Testis (tissue), 3 donors: ENCODE results near the gene LSS. TPM values are rescaled to one million over a fixed set of nuclear protein-coding genes. Genes with fewer than 3 reads are reported as not detected.
A peak's percentile ranks its signal among the peaks of the same experiment; 100 is the strongest.

Experiments
- DNase-seq: peaks from one replicate; pipeline ENCODE4 v3.0.0-alpha.2; 2019
- H3K27ac ChIP-seq, 2 donors: fragments of 200-600 bp; sonication (generic); one replicate each; pipeline ENCODE4 v1.5.1; 2019
- H3K27me3 ChIP-seq: fragments of 200-600 bp; sonication (generic); one replicate; pipeline ENCODE4 v1.5.1; 2019
- H3K36me3 ChIP-seq: fragments of 200-600 bp; sonication (generic); one replicate; pipeline ENCODE4 v1.5.1; 2017; ENCODE audit warnings: low read depth; ENCODE audit errors: missing control alignments
- H3K4me1 ChIP-seq: fragments of 200-600 bp; sonication (generic); one replicate; pipeline ENCODE4 v1.5.1; 2019
- H3K4me3 ChIP-seq, 2 donors: fragments of 200-600 bp; sonication (generic); one replicate each; pipeline ENCODE4 v1.5.1; 2017 to 2019
- H3K9me3 ChIP-seq: fragments of 200-600 bp; sonication (generic); one replicate; pipeline ENCODE4 v1.5.1; 2017
- CTCF ChIP-seq, 3 experiments: fragments of 450-650 bp in 2 of 3; fragments of 200-600 bp in 1 of 3; sonication (generic) in 1 of 3; IDR thresholded peaks; one replicate each; pipeline ENCODE4 v1.5.1; 2016 to 2019; ENCODE audit warnings: antibody characterized with exemption in 3 of 3, mild to moderate bottlenecking in 2 of 3, moderate library complexity in 1 of 3
- POLR2A ChIP-seq: fragments of 450-650 bp; IDR thresholded peaks from one replicate; pipeline ENCODE4 v1.6.1; 2017; ENCODE audit warnings: antibody characterized with exemption, mild to moderate bottlenecking, moderate library complexity
- WGBS, 2 donors: methylation state at CpG; one replicate each; pipeline ENCODE4 v1.1.5; 2018; 5-methylcytosine and 5-hydroxymethylcytosine counted together
- intact Hi-C: fragments of 100-400 bp; cut with DNase I; formaldehyde crosslinking; loops from one replicate; pipeline ENCODE4 v1.15.1; 2023; ENCODE audit warnings: low total_unique reads
- polyA plus RNA-seq: library from polyadenylated mRNA; stranded (reverse); fragments of 350-450 nt; fragmentation: Illumina TruSeq; extraction: RNeasy Lipid Tissue Mini Kit (QIAGEN cat#74804); gene quantifications from one replicate; pipeline ENCODE4 v1.2.3, GENCODE V29; 2014; ENCODE audit warnings: low read depth, low replicate concordance; ENCODE audit not compliant: insufficient read depth
- total RNA-seq, 2 donors: library from RNA; depleted of rRNA; stranded (reverse); fragments of >200 nt; gene quantifications; one replicate each; pipeline ENCODE4 v1.2.3, GENCODE V29; 2016

Gene LSS
- total and polyA plus RNA-seq, 3 donors from 2014 or later = 35.6 to 152 (median 126) TPM

DNA sequence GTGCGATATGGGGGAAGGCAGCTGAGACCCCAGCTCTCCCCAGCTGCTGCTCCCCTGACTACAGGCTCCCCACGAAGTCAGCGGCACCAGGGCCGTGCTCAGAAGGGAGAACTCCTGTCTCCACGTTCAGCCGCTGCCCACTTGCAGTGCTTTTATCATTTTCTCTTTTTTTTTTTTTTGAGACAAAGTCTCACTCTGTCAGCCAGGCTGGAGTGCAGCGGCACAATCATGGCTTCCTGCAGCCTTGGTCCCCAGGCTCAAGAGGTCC lies 72.3 kb downstream of the LSS start:
- Histone ChIP-seq H3K4me1 (peaks cover 22% of the 10 kb centered on the region), H3K4me3 (no peak overlapping the region), H3K27me3 (no peaks in the 10 kb centered on the region), H3K36me3 (no peaks in the 10 kb centered on the region), H3K9me3 (no peaks in the 10 kb centered on the region), H3K27ac (peak overlapping the region in 1 of 2 donors; percentile 88)
- TF ChIP-seq CTCF (IDR thresholded peaks at IDR 0.05) = no peak
- peak; percentile 14 for DNase-seq
- intact Hi-C loops = no loop called here
- WGBS, 2 donors = 71% methylated on average over 7 of the region's 7 CpGs

- TF ChIP-seq CTCF (IDR thresholded peaks at IDR 0.05) (no peak), POLR2A (no peak)
- Histone ChIP-seq H3K4me1 (peaks cover 22% of the 10 kb centered on the region), H3K4me3 (no peak within 1 kb of the TSS), H3K27ac (peak within 1 kb of the TSS in 1 of 2 donors; percentile 88), H3K27me3 (no peaks in the 10 kb centered on the region), H3K9me3 (no peaks in the 10 kb centered on the region), H3K36me3 (no peaks in the 10 kb centered on the region)
- DNase-seq = peak; percentile 54
- intact Hi-C loops = no loop called here
- WGBS, 2 donors = 75 to 76% methylated on average over 31 to 34 of the region's 34 CpGs
These were observed 72.8 kb downstream of the LSS start, which contains the start of gene FTCD for GRCh38 chr21:46155514-46156377. Gene FTCD (minus strand): TSS chr21:46155579. CDS start chr21:46155523, 56 bp downstream.

DNA sequence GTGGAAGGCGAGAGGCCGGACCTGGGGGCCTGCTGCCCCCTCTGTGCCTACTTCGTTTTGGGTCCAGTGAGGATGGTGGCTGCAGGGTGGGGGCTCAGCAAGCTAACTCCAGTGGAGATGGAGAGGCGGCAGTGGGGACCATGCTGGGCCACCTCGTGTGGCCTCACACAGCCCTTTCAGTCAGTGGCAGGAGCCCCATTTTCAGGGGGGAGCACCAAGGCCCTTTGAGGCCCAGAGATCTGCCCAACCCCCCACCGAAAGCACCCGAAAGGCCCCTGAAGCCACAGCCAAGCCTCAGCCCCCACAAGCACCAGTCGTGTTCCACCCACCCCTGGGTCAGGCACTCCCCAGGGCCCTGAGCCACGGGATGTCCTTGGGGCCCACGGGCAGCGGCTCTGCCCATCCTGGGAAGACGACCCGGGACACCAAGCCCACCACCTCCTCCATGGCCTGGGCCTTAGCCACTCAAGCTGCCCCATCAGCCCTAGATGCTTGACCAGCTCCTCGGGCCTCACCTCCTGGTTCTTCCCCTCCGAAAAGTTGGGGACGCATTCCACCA lies 73.5 kb downstream of the LSS start:
- WGBS, 2 donors = 80 to 83% methylated on average over 12 to 16 of the region's 16 CpGs
- Histone ChIP-seq H3K36me3 (no peaks in the 10 kb centered on the region), H3K4me3 (no peak overlapping the region), H3K4me1 (peaks cover 22% of the 10 kb centered on the region), H3K27me3 (no peaks in the 10 kb centered on the region), H3K9me3 (no peaks in the 10 kb centered on the region), H3K27ac (peak overlapping the region in 1 of 2 donors; percentile 88)
- peak; percentile 12 for DNase-seq
- TF ChIP-seq CTCF (IDR thresholded peaks at IDR 0.05) (no peak), POLR2A (no peak)
- intact Hi-C loops = no loop called here

GRCh38 chr21:46154155-46154954 lies 74.2 kb downstream of the LSS start:
- H3K27ac ChIP-seq = peak overlapping the region; percentile 84 to 88
- no peaks in the 10 kb centered on the region for H3K27me3 ChIP-seq
- DNase-seq = peak; percentile 13
- no peak overlapping the region for H3K4me3 ChIP-seq
- intact Hi-C loops = no loop called here
- WGBS, 2 donors = 91 to 95% methylated on average over 22 to 39 of the region's 39 CpGs
- peaks cover 22% of the 10 kb centered on the region for H3K4me1 ChIP-seq
- no peak for TF ChIP-seq CTCF (IDR thresholded peaks at IDR 0.05)
- no peak for TF ChIP-seq POLR2A
- H3K36me3 ChIP-seq = no peaks in the 10 kb centered on the region
- H3K9me3 ChIP-seq = no peaks in the 10 kb centered on the region
